Adrenal gland (tissue), 12 donors: ENCODE data around the gene NUDCD3. TPM values are rescaled to one million over a fixed set of nuclear protein-coding genes. Genes with fewer than 3 reads are reported as not detected.

Source experiments
- DNase-seq, 7 donors: peaks; one replicate each; pipeline ENCODE4 v3.0.0-alpha.2; 2019 to 2020
- H3K27ac ChIP-seq, 5 donors: fragments of 200-600 bp; sonication (generic) in 4 of 5; 1 replicate in 3 of 5; 2 replicates in 2 of 5; pipeline versions ENCODE4 v1.5.1 to v1.8.0; 2016 to 2020; ENCODE audit warnings: mild to moderate bottlenecking in 1 of 5
- H3K27me3 ChIP-seq: fragments of 200-600 bp; 2 replicates; pipeline ENCODE4 v1.8.0; 2021
- H3K36me3 ChIP-seq, 2 donors: fragments of 200-600 bp; replicated peaks in 1 of 2; 1 replicate in 1 of 2; 2 replicates in 1 of 2; pipeline versions ENCODE4 v1.5.1 to v1.8.0; 2018 to 2022
- H3K4me1 ChIP-seq, 2 donors: fragments of 200-600 bp; replicated peaks in 1 of 2; 1 replicate in 1 of 2; 2 replicates in 1 of 2; pipeline versions ENCODE4 v1.5.1 to v1.8.0; 2018 to 2021
- H3K4me3 ChIP-seq, 4 donors: fragments of 200-600 bp; sonication (generic) in 3 of 4; one replicate each; pipeline ENCODE4 v1.5.1; 2016 to 2018
- H3K9me3 ChIP-seq, 3 donors: fragments of 200-600 bp; sonication (generic) in 1 of 3; replicated peaks in 1 of 3; 1 replicate in 2 of 3; 2 replicates in 1 of 3; pipeline versions ENCODE4 v1.5.1 to v1.8.0; 2016 to 2021
- POLR2A ChIP-seq, 2 donors: fragments of 450-650 bp; IDR thresholded peaks; one replicate each; pipeline ENCODE4 v1.6.1; 2017; ENCODE audit warnings: antibody characterized with exemption in 2 of 2, mild to moderate bottlenecking in 2 of 2, moderate library complexity in 1 of 2
- WGBS, 4 donors: extraction: QIAGEN DNeasy Blood & Tissue Kit in 2 of 4; methylation state at CpG; one replicate each; pipeline versions ENCODE4 v1.1.5 to v1.1.7; 2013 to 2017; 5-methylcytosine and 5-hydroxymethylcytosine counted together
- intact Hi-C, 2 donors: fragments of 100-400 bp; cut with DNase I; formaldehyde crosslinking; loops; one replicate each; pipeline versions ENCODE4 v1.14.1 to v1.15.0; 2022 to 2023
- polyA plus RNA-seq, 3 donors: library from polyadenylated mRNA; stranded (reverse); fragments of 200-250 nt in 2 of 3; fragments of 350-450 nt in 1 of 3; fragmentation: Illumina TruSeq in 1 of 3; extraction: RNeasy Lipid Tissue Mini Kit (QIAGEN cat#74804) in 1 of 3; gene quantifications; one replicate each; pipeline ENCODE4 v1.2.3, GENCODE V29; 2013 to 2014
- total RNA-seq, 9 donors: library from RNA; depleted of rRNA in 4 of 9; stranded (reverse); fragments of >200 nt in 4 of 9; fragments of 120-200 nt in 1 of 9; fragmentation: NEBNext Ultra II Directional in 1 of 9; extraction: Animal tissue kit (Norgen Biotek cat#: 25700) in 1 of 9; gene quantifications; one replicate each; pipeline versions ENCODE4 v1.1.0 to v1.2.4, GENCODE V29; 2013 to 2023
- TF ChIP-seq, protein P1 (sequence below), 6 experiments: fragments of 450-650 bp in 4 of 6; fragments of 200-600 bp in 2 of 6; sonication (generic) in 1 of 6; IDR thresholded peaks; 1 replicate in 5 of 6; 2 replicates in 1 of 6; pipeline versions ENCODE4 v1.5.1 to v1.8.0; 2016 to 2021; ENCODE audit warnings: antibody characterized with exemption in 6 of 6, mild to moderate bottlenecking in 2 of 6, moderate library complexity in 1 of 6
- donor health status: healthy with polysubstance abuse.
- donor health status: Bipolar disorder and iron deficiency.
- donor health status: DM: yes; HTN: yes; CAD: no.
- donor health status: DM: no; HTN: no; CAD: no.
- donor health status: DM: no; HTN: no; CAD: no.
- donor health status: DM: yes; HTN: yes; CAD: no.

Gene NUDCD3
- total and polyA plus RNA-seq, 12 donors = 30.5 to 136 (median 71.1) TPM

DNA sequence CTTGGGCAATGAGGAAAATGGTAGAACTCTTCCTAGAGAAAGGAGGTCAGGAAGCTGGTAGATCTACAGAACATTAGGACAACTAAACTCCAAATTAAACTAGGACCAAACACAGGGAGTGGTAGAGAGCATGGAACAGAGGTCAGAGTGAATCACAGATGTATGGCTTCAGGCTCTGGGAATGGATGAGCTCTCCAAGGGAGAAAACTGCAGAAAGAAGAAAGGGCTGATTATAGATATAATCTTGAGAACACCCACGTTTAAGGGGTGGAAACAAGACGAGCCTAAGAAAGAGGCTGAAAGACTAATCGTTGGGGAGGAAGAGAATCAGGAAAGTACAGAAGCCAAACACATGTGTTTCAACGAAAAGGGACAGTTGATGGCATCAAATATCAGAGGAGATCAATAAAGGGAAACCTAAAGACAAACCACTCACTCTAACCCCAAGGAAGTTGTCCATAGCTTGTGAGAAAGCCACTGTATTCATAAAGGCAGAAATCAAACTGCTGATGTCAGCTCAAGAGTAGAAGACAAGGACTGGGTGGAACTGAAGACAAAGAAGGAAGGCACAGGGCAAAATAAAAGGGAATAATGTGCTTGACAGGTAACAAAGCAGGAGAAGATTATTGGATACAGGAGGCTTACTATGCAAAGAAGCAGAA, 41.4 kb downstream of the NUDCD3 start:
- H3K27ac ChIP-seq = no peak overlapping the region
- DNase-seq = no peak
- 77 to 85% (median 80%) methylated on average over 4 of the region's 4 CpGs for WGBS, 4 donors
- no peaks in the 10 kb centered on the region for H3K27me3 ChIP-seq
- peaks cover 0 to 3% of the 10 kb centered on the region in 2 donors for H3K36me3 ChIP-seq
- intact Hi-C loops = no loop called here
- no peak overlapping the region for H3K4me3 ChIP-seq
- TF ChIP-seq, protein P1, sequence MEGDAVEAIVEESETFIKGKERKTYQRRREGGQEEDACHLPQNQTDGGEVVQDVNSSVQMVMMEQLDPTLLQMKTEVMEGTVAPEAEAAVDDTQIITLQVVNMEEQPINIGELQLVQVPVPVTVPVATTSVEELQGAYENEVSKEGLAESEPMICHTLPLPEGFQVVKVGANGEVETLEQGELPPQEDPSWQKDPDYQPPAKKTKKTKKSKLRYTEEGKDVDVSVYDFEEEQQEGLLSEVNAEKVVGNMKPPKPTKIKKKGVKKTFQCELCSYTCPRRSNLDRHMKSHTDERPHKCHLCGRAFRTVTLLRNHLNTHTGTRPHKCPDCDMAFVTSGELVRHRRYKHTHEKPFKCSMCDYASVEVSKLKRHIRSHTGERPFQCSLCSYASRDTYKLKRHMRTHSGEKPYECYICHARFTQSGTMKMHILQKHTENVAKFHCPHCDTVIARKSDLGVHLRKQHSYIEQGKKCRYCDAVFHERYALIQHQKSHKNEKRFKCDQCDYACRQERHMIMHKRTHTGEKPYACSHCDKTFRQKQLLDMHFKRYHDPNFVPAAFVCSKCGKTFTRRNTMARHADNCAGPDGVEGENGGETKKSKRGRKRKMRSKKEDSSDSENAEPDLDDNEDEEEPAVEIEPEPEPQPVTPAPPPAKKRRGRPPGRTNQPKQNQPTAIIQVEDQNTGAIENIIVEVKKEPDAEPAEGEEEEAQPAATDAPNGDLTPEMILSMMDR (IDR thresholded peaks at IDR 0.05) = no peak
- TF ChIP-seq POLR2A (IDR thresholded peaks at IDR 0.05) = no peak
- H3K4me1 ChIP-seq = peaks cover 7 to 29% of the 10 kb centered on the region in 2 donors
- H3K9me3 ChIP-seq = no peaks in the 10 kb centered on the region

DNA sequence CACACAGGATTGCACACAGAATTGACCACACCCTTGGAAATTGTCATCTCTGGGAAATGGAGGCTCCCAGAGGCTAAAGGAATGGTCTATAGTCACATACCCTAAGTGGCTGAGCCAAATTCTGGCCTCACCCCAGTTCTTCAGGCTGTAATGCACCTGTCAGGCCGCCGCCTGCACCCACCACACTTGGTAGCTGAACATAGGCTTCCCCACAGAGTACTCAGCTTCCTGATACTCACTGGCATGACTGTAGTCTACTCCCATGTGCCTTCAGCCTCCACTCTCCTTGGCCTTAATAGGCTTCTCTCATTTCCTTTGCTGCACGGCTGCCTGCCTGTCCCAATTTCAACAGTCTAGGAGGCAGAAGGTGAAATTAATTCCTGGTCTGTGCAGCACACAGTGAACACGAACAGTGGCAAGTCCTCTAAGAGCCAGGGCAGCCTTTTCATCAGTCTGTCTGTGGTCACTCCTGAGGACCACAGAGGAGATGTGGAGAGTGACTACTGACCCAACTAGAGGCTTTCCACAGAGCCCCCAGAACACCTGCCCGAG, 42.5 kb downstream of the NUDCD3 start:
- H3K4me1 ChIP-seq = peaks cover 7 to 29% of the 10 kb centered on the region in 2 donors
- no peak overlapping the region for H3K27ac ChIP-seq
- no peaks in the 10 kb centered on the region for H3K9me3 ChIP-seq
- 82 to 97% (median 91%) methylated on average over 5 of the region's 5 CpGs for WGBS, 4 donors
- TF ChIP-seq, protein P1 (IDR thresholded peaks at IDR 0.05) = no peak
- TF ChIP-seq POLR2A (IDR thresholded peaks at IDR 0.05) = no peak
- H3K27me3 ChIP-seq = no peaks in the 10 kb centered on the region
- intact Hi-C loops = no loop called here
- peaks cover 0 to 3% of the 10 kb centered on the region in 2 donors for H3K36me3 ChIP-seq
- DNase-seq = no peak
- no peak overlapping the region for H3K4me3 ChIP-seq

DNA sequence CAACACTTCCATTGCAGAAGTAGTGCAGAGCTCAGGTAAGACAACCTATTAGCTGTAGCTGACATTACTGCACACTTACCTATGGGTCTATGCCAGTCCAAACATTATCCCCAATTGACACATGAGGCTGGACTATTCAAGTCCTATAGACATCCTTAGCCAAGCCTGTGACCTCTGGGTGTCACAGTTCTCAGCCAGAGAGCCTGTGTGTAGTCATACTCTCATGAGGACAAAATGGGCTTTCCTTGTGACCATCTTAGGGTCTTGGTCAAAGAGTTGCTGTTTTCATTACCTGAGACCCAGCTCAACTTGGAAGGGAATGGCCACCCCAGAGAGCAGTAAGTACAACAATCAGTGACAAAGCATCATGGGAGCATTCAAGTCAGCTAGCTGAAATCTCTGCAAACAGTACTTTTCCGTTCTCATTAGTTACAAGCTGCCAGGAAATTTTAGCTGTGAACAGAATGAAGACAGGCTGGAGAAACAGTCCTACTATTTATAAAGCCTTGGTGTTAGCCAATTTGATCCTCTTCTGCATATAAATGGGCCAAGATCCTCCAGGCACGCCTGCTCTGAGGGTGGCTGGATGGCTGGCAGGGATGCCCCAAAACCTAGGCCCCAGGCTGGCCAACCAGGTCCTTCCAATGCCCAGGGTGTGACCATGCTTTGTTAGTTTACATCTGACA, 44.3 kb downstream of the NUDCD3 start:
- WGBS, 4 donors = 64 to 83% (median 69%) methylated on average over 2 of the region's 2 CpGs
- no peak overlapping the region for H3K4me3 ChIP-seq
- no peaks in the 10 kb centered on the region for H3K27me3 ChIP-seq
- H3K36me3 ChIP-seq = peaks cover 0 to 3% of the 10 kb centered on the region in 2 donors
- intact Hi-C loops = no loop called here
- H3K27ac ChIP-seq = peak overlapping the region in 1 of 5 donors; percentile 31
- TF ChIP-seq, protein P1 (IDR thresholded peaks at IDR 0.05) = no peak
- TF ChIP-seq POLR2A (IDR thresholded peaks at IDR 0.05) = no peak
- peaks cover 15 to 29% of the 10 kb centered on the region in 2 donors for H3K4me1 ChIP-seq
- H3K9me3 ChIP-seq = no peaks in the 10 kb centered on the region
- DNase-seq = no peak

DNA sequence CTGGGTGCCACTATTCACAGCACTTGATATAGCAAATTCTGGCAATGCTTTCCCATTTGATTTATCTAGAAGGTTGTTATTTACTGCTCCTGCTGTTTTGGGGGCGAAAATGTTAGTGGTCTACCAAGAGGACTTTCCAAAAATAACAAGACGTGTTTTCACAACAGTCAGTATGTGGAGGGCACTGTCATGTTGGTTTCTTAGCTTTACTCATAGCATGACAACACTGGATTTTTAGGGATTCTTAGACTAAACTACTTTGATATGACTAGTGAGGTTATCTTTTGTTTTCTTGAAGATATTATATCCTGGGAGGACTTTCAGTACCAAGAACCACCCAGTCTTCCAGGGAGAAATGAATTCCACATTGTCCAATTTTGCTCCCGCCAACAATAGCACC, 49.4 kb downstream of the NUDCD3 start:
- intact Hi-C loops = no loop called here

More for the DNA sequence above, 49.4 kb downstream of the NUDCD3 start:
- H3K36me3 ChIP-seq = no peaks in the 10 kb centered on the region
- H3K4me1 ChIP-seq = peaks cover 11 to 15% of the 10 kb centered on the region in 2 donors
- no peaks in the 10 kb centered on the region for H3K27me3 ChIP-seq
- TF ChIP-seq POLR2A (IDR thresholded peaks at IDR 0.05) = no peak
- TF ChIP-seq, protein P1 (IDR thresholded peaks at IDR 0.05) = no peak
- H3K27ac ChIP-seq = no peak overlapping the region
- DNase-seq = no peak
- WGBS, 4 donors = 91 to 94% (median 92%) methylated on average over 3 of the region's 3 CpGs
- no peak overlapping the region for H3K4me3 ChIP-seq
- H3K9me3 ChIP-seq = no peaks in the 10 kb centered on the region
